Fibroblast of pulmonary artery (primary cell): ENCODE measurements around the gene JAG2.

Experiments used
- DNase-seq: peaks from one replicate; pipeline ENCODE4 v3.0.0-alpha.2; 2010; ENCODE audit warnings: low read depth
- H3K4me3 ChIP-seq: replicated peaks from 2 replicates; pipeline ENCODE4 v1.5.1; 2011; ENCODE audit warnings: low read depth, mild to moderate bottlenecking, control low read depth, low read length, moderate library complexity
- TF ChIP-seq, protein P1 (sequence below): IDR thresholded peaks from 2 replicates; pipeline ENCODE4 v1.5.1; 2011; ENCODE audit warnings: mild to moderate bottlenecking, control low read depth, low read length, inconsistent platforms; ENCODE audit errors: missing control alignments

JAG2 gene

DNA sequence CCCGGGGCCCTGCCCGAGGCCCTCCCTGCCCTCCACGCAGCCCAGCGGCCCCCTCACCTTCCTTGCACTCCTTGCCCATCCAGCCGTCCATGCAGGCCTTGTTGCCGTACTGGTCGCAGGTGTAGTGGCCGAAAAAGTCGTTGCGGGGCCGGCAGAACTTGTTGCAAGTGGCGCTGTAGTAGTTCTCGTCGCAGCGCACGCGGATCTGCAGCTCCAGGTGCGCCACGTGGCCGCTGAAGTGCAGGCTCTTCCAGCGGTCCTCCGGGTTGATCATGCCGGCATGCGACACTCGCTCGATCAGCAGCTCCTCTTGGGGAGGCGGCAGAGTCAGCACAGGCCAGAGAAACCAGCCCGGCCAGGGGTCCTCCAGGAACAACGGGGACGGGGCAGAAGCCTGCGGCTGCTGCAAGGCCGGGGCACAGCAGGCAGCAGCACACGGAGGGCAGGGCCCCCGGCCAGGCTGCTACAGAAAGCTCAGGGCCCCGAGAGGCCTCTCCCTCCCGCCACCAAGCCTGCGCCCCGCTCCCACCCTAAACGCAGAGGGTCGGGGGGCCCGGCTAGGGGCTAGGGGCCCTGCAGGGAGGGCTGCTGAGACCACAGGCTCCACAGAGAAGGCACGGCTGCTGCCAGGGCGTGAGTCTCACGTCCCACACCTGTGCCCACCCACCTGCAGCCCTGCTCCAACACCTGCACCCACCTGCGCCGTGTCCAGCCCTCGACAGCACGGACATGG lies 12.7 kb downstream of the JAG2 start:
- TF ChIP-seq, protein P1, sequence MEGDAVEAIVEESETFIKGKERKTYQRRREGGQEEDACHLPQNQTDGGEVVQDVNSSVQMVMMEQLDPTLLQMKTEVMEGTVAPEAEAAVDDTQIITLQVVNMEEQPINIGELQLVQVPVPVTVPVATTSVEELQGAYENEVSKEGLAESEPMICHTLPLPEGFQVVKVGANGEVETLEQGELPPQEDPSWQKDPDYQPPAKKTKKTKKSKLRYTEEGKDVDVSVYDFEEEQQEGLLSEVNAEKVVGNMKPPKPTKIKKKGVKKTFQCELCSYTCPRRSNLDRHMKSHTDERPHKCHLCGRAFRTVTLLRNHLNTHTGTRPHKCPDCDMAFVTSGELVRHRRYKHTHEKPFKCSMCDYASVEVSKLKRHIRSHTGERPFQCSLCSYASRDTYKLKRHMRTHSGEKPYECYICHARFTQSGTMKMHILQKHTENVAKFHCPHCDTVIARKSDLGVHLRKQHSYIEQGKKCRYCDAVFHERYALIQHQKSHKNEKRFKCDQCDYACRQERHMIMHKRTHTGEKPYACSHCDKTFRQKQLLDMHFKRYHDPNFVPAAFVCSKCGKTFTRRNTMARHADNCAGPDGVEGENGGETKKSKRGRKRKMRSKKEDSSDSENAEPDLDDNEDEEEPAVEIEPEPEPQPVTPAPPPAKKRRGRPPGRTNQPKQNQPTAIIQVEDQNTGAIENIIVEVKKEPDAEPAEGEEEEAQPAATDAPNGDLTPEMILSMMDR, result no peak
- DNase-seq, result no peak
- no peak overlapping the region for H3K4me3 ChIP-seq

DNA sequence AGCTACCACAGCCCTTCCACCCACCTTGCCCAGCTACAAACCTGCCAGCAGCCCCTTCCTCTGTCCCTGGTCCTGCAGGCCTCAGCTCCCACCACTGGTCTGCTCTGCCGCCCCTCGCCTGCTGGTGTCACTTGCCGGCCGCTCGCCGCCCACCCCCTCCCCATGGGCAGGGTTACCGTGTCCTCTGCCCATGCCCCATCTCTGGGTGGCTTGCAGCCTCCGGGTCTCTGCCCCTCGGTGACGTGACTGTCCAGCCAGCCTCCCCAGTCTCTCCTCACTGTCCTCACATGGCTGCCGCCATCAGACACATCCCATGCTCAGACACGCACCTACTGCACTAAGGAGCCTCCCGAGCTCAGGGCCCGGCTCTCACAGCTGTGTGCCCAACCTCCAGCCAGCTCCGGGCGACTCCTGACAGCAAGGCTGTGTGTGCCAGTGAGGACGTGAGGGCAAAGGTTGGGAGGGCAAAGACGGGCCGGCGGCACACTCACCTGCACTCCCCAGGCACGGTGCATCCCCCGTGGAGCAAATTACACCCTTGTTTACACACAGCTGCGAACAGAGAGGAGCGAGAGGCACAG lies 13.4 kb downstream of the JAG2 start:
- no peak overlapping the region for H3K4me3 ChIP-seq
- TF ChIP-seq, protein P1, result no peak
- no peak for DNase-seq

DNA sequence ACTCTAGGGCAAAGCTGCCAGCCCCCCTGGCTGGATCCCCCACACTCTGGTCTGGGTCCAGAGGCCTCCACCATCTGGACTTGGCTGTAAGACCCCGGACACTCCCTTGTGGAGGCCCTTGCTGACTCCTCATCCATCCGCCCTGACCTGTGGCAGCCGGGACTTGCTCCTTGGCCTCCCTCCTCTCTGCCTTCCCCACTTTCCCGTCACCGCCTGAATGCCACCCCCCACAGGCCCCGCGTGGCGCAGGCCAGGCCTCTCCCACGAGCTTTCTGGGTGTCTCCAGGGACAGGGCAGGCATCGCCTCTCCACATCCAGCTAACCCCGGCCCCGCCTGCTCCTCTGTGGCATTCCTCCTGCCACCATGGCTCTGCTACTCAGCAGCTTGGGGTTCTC lies 14.1 kb downstream of the JAG2 start:
- TF ChIP-seq, protein P1, result no peak
- no peak for DNase-seq
- H3K4me3 ChIP-seq, result no peak overlapping the region

DNA sequence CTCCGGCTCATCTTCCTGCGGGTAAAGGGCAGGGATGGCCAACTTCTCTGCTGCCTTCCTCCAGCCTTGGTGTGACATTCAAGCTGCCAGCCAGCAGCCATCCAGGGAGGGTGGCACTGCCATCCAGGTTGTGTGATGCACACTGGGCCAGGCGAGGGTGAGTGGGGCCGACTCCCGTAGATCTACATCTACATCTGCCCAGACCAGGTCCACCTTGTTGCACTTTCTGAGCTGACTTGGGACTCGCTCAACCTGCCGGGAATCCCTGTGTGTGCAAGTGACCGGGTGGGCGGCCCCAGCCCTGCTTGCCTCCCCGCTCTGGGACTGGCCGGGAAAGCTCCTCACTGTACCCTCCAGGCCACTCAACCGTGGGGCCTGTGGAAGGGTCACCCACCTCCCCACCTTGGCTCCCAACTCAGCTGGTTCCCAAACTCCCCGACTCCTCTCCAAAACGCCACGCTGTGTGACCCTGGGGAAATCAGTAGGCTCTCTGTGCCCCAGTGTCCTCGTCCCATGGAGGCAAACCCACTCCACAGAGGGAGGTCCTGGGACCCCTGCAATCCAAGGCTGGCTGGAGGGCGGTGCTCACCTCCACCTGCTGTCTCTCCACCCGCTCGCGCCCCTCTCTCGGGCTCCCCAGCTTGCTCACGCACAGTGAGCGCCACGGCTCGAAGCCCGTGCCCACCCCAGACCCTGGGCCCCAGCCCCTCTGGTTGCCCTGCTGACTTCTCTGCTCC lies 14.7 kb downstream of the JAG2 start:
- DNase-seq, result no peak
- TF ChIP-seq, protein P1, result no peak
- no peak overlapping the region for H3K4me3 ChIP-seq

DNA sequence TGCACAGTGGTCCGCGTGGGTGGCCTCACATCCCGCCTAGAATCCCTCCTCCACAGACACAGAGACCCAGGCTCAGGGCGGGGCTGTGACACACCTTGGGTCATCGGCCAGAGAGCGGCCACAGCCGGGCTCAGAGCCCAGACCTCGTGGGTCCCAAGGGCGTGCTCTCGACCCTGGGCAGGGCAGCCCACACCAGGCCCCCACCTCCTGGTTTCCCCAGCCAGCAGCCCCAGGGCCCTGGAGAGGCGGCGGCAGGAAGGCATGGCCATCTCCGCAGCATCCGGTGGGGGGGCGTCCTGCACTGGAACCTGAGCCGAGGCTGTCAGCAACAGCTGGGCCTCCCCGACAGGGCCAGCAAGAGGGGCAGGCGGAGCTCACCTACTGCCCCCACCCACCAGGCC lies 15.2 kb downstream of the JAG2 start:
- no peak for DNase-seq
- TF ChIP-seq, protein P1, result no peak
- no peak overlapping the region for H3K4me3 ChIP-seq

DNA sequence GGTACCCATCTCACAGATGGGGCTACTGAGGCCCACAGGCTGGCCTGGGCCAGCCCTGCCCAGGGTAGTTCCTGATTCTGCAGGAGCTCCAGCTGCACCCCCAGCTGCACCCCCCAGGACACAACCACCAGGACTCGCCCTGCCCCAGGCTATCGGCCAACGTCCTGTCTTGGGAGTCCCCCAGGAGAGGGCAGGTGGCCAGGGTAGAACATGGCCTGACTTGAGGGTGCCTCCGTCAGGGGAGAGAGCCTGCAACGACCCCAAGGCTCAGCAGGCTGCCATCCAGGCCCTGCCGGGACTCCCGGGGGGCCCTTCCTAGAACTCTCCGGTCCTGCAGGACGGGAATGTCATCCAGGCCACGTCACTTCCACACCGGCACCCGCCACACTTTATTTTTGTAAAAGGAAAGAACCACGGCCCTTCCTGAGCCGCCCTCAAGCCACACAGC lies 15.8 kb downstream of the JAG2 start:
- no peak for DNase-seq
- H3K4me3 ChIP-seq, result no peak overlapping the region
- TF ChIP-seq, protein P1, result no peak
